Measurements from ENCODE around the gene TFCP2L1. TPM values are rescaled to one million over a fixed set of nuclear protein-coding genes. Genes with fewer than 3 reads are reported as not detected.

The TFCP2L1 gene
- polyA plus RNA-seq, 2 donors = 4.3 to 8.6 TPM

- H3K4me1 ChIP-seq (ENCODE audit: control insufficient read depth in 2 of 2, insufficient read depth in 2 of 2, low read length in 1 of 2) = peaks cover 0 to 15% of the 10 kb centered on the region in 2 donors
- no peaks in the 10 kb centered on the region for H3K9me3 ChIP-seq (ENCODE audit: control insufficient read depth in 2 of 2, insufficient read depth in 1 of 2, low read depth in 1 of 2, low read length in 1 of 2)
- no peak overlapping the region for H3K4me3 ChIP-seq (ENCODE audit: low read depth in 1 of 2, low read length in 2 of 2)
- no peaks in the 10 kb centered on the region for H3K27me3 ChIP-seq (ENCODE audit: control insufficient read depth in 1 of 2, insufficient read depth in 2 of 2, low read length in 2 of 2)
- WGBS, 2 donors = 82% methylated on average over 3 of the region's 3 CpGs
- H3K27ac ChIP-seq (ENCODE audit: low read depth in 2 of 2, low read length in 1 of 2) = no peak overlapping the region
- H3K36me3 ChIP-seq (ENCODE audit: control insufficient read depth in 2 of 2, insufficient read depth in 2 of 2, low read length in 1 of 2) = no peaks in the 10 kb centered on the region
These were observed 96.0 kb downstream of the TFCP2L1 start for GRCh38 chr2:121189011-121189410.

- H3K27ac ChIP-seq (ENCODE audit: low read depth in 2 of 2, low read length in 1 of 2) = no peak overlapping the region
These were observed 97.0 kb downstream of the TFCP2L1 start for GRCh38 chr2:121187982-121188411.

GRCh38 chr2:121187351-121187981, 97.5 kb downstream of the TFCP2L1 start:
- H3K27ac ChIP-seq (ENCODE audit: low read depth in 2 of 2, low read length in 1 of 2) = no peak overlapping the region
- H3K4me1 ChIP-seq (ENCODE audit: control insufficient read depth in 2 of 2, insufficient read depth in 2 of 2, low read length in 1 of 2) = peaks cover 0 to 15% of the 10 kb centered on the region in 2 donors
- WGBS, 2 donors = 87 to 89% methylated on average over 19 of the region's 19 CpGs

More at GRCh38 chr2:121187982-121188411, 97.0 kb downstream of the TFCP2L1 start:
- no peak overlapping the region for H3K4me3 ChIP-seq (ENCODE audit: low read depth in 1 of 2, low read length in 2 of 2)
- H3K9me3 ChIP-seq (ENCODE audit: control insufficient read depth in 2 of 2, insufficient read depth in 1 of 2, low read depth in 1 of 2, low read length in 1 of 2) = no peaks in the 10 kb centered on the region
- 64 to 78% methylated on average over 6 of the region's 6 CpGs for WGBS, 2 donors
- no peaks in the 10 kb centered on the region for H3K36me3 ChIP-seq (ENCODE audit: control insufficient read depth in 2 of 2, insufficient read depth in 2 of 2, low read length in 1 of 2)
- H3K4me1 ChIP-seq (ENCODE audit: control insufficient read depth in 2 of 2, insufficient read depth in 2 of 2, low read length in 1 of 2) = peaks cover 0 to 15% of the 10 kb centered on the region in 2 donors
- no peaks in the 10 kb centered on the region for H3K27me3 ChIP-seq (ENCODE audit: control insufficient read depth in 1 of 2, insufficient read depth in 2 of 2, low read length in 2 of 2)

GRCh38 chr2:121186261-121186660, 98.7 kb downstream of the TFCP2L1 start:
- H3K9me3 ChIP-seq (ENCODE audit: control insufficient read depth in 2 of 2, insufficient read depth in 1 of 2, low read depth in 1 of 2, low read length in 1 of 2) = no peaks in the 10 kb centered on the region
- H3K27ac ChIP-seq (ENCODE audit: low read depth in 2 of 2, low read length in 1 of 2) = peak overlapping the region in 1 of 2 donors; percentile 59
- H3K4me3 ChIP-seq (ENCODE audit: low read depth in 1 of 2, low read length in 2 of 2) = no peak overlapping the region
- H3K4me1 ChIP-seq (ENCODE audit: control insufficient read depth in 2 of 2, insufficient read depth in 2 of 2, low read length in 1 of 2) = peaks cover 0 to 15% of the 10 kb centered on the region in 2 donors
- no peaks in the 10 kb centered on the region for H3K36me3 ChIP-seq (ENCODE audit: control insufficient read depth in 2 of 2, insufficient read depth in 2 of 2, low read length in 1 of 2)
- 74 to 81% methylated on average over 9 of the region's 9 CpGs for WGBS, 2 donors
- H3K27me3 ChIP-seq (ENCODE audit: control insufficient read depth in 1 of 2, insufficient read depth in 2 of 2, low read length in 2 of 2) = no peaks in the 10 kb centered on the region

More at GRCh38 chr2:121187351-121187981, 97.5 kb downstream of the TFCP2L1 start:
- H3K4me3 ChIP-seq (ENCODE audit: low read depth in 1 of 2, low read length in 2 of 2) = no peak overlapping the region
- H3K9me3 ChIP-seq (ENCODE audit: control insufficient read depth in 2 of 2, insufficient read depth in 1 of 2, low read depth in 1 of 2, low read length in 1 of 2) = no peaks in the 10 kb centered on the region
- H3K27me3 ChIP-seq (ENCODE audit: control insufficient read depth in 1 of 2, insufficient read depth in 2 of 2, low read length in 2 of 2) = no peaks in the 10 kb centered on the region
- H3K36me3 ChIP-seq (ENCODE audit: control insufficient read depth in 2 of 2, insufficient read depth in 2 of 2, low read length in 1 of 2) = no peaks in the 10 kb centered on the region

GRCh38 chr2:121185571-121186074, 99.4 kb downstream of the TFCP2L1 start:
- Histone ChIP-seq H3K9me3 (ENCODE audit: control insufficient read depth in 2 of 2, insufficient read depth in 1 of 2, low read depth in 1 of 2, low read length in 1 of 2) (no peaks in the 10 kb centered on the region), H3K4me1 (ENCODE audit: control insufficient read depth in 2 of 2, insufficient read depth in 2 of 2, low read length in 1 of 2) (peaks cover 0 to 15% of the 10 kb centered on the region in 2 donors), H3K4me3 (ENCODE audit: low read depth in 1 of 2, low read length in 2 of 2) (no peak overlapping the region), H3K36me3 (ENCODE audit: control insufficient read depth in 2 of 2, insufficient read depth in 2 of 2, low read length in 1 of 2) (no peaks in the 10 kb centered on the region), H3K27me3 (ENCODE audit: control insufficient read depth in 1 of 2, insufficient read depth in 2 of 2, low read length in 2 of 2) (no peaks in the 10 kb centered on the region), H3K27ac (ENCODE audit: low read depth in 2 of 2, low read length in 1 of 2) (peak overlapping the region; percentile 33 to 59)
- 58 to 59% methylated on average over 5 of the region's 5 CpGs for WGBS, 2 donors

GRCh38 chr2:121185111-121185510, 99.9 kb downstream of the TFCP2L1 start:
- H3K4me3 ChIP-seq (ENCODE audit: low read depth in 1 of 2, low read length in 2 of 2) = no peak overlapping the region
- peaks cover 0 to 14% of the 10 kb centered on the region in 2 donors for H3K4me1 ChIP-seq (ENCODE audit: control insufficient read depth in 2 of 2, insufficient read depth in 2 of 2, low read length in 1 of 2)
- H3K27me3 ChIP-seq (ENCODE audit: control insufficient read depth in 1 of 2, insufficient read depth in 2 of 2, low read length in 2 of 2) = no peaks in the 10 kb centered on the region
- H3K9me3 ChIP-seq (ENCODE audit: control insufficient read depth in 2 of 2, insufficient read depth in 1 of 2, low read depth in 1 of 2, low read length in 1 of 2) = no peaks in the 10 kb centered on the region
- 82 to 88% methylated on average over 10 of the region's 10 CpGs for WGBS, 2 donors
- H3K36me3 ChIP-seq (ENCODE audit: control insufficient read depth in 2 of 2, insufficient read depth in 2 of 2, low read length in 1 of 2) = no peaks in the 10 kb centered on the region
- H3K27ac ChIP-seq (ENCODE audit: low read depth in 2 of 2, low read length in 1 of 2) = peak overlapping the region in 1 of 2 donors; percentile 33

GRCh38 chr2:121184248-121184862, 100.6 kb downstream of the TFCP2L1 start:
- 74 to 76% methylated on average over 7 of the region's 7 CpGs for WGBS, 2 donors
- no peak overlapping the region for H3K27ac ChIP-seq (ENCODE audit: low read depth in 2 of 2, low read length in 1 of 2)

GRCh38 chr2:121182520-121182919, 102.5 kb downstream of the TFCP2L1 start:
- H3K4me1 ChIP-seq (ENCODE audit: control insufficient read depth in 2 of 2, insufficient read depth in 2 of 2, low read length in 1 of 2) = peaks cover 0 to 11% of the 10 kb centered on the region in 2 donors
- no peaks in the 10 kb centered on the region for H3K36me3 ChIP-seq (ENCODE audit: control insufficient read depth in 2 of 2, insufficient read depth in 2 of 2, low read length in 1 of 2)
- no peaks in the 10 kb centered on the region for H3K9me3 ChIP-seq (ENCODE audit: control insufficient read depth in 2 of 2, insufficient read depth in 1 of 2, low read depth in 1 of 2, low read length in 1 of 2)
- WGBS, 2 donors = 45 to 64% methylated on average over 4 of the region's 4 CpGs
- no peaks in the 10 kb centered on the region for H3K27me3 ChIP-seq (ENCODE audit: control insufficient read depth in 1 of 2, insufficient read depth in 2 of 2, low read length in 2 of 2)
- no peak overlapping the region for H3K4me3 ChIP-seq (ENCODE audit: low read depth in 1 of 2, low read length in 2 of 2)
- H3K27ac ChIP-seq (ENCODE audit: low read depth in 2 of 2, low read length in 1 of 2) = peak overlapping the region; percentile 11 to 47

More at GRCh38 chr2:121184248-121184862, 100.6 kb downstream of the TFCP2L1 start:
- Histone ChIP-seq H3K27me3 (ENCODE audit: control insufficient read depth in 1 of 2, insufficient read depth in 2 of 2, low read length in 2 of 2) (no peaks in the 10 kb centered on the region), H3K36me3 (ENCODE audit: control insufficient read depth in 2 of 2, insufficient read depth in 2 of 2, low read length in 1 of 2) (no peaks in the 10 kb centered on the region), H3K4me3 (ENCODE audit: low read depth in 1 of 2, low read length in 2 of 2) (no peak overlapping the region), H3K4me1 (ENCODE audit: control insufficient read depth in 2 of 2, insufficient read depth in 2 of 2, low read length in 1 of 2) (peaks cover 0 to 11% of the 10 kb centered on the region in 2 donors), H3K9me3 (ENCODE audit: control insufficient read depth in 2 of 2, insufficient read depth in 1 of 2, low read depth in 1 of 2, low read length in 1 of 2) (no peaks in the 10 kb centered on the region)

GRCh38 chr2:121179467-121179866, 105.5 kb downstream of the TFCP2L1 start:
- H3K27me3 ChIP-seq (ENCODE audit: control insufficient read depth in 1 of 2, insufficient read depth in 2 of 2, low read length in 2 of 2) = no peaks in the 10 kb centered on the region
- 91% methylated on average over 10 of the region's 10 CpGs for WGBS, 2 donors
- peaks cover 0 to 4% of the 10 kb centered on the region in 2 donors for H3K4me1 ChIP-seq (ENCODE audit: control insufficient read depth in 2 of 2, insufficient read depth in 2 of 2, low read length in 1 of 2)
- no peaks in the 10 kb centered on the region for H3K9me3 ChIP-seq (ENCODE audit: control insufficient read depth in 2 of 2, insufficient read depth in 1 of 2, low read depth in 1 of 2, low read length in 1 of 2)
- no peaks in the 10 kb centered on the region for H3K36me3 ChIP-seq (ENCODE audit: control insufficient read depth in 2 of 2, insufficient read depth in 2 of 2, low read length in 1 of 2)
- no peak overlapping the region for H3K27ac ChIP-seq (ENCODE audit: low read depth in 2 of 2, low read length in 1 of 2)
- H3K4me3 ChIP-seq (ENCODE audit: low read depth in 1 of 2, low read length in 2 of 2) = no peak overlapping the region

Measured in esophagus (tissue), 2 donors.